Brain microvascular endothelial cell (primary cell): ENCODE data around the gene RCCD1.

Experiments used
- DNase-seq: peaks from one replicate; pipeline ENCODE4 v3.0.0-alpha.2; 2020
- H3K27ac ChIP-seq: fragments of 250-450 bp; sonication (Bioruptor Pico); 2 replicates; pipeline ENCODE4 v1.5.1; 2020; ENCODE audit warnings: mild to moderate bottlenecking, moderate library complexity
- H3K27me3 ChIP-seq: fragments of 250-450 bp; sonication (Bioruptor Pico); replicated peaks from 2 replicates; pipeline ENCODE4 v1.5.1; 2020; ENCODE audit warnings: mild to moderate bottlenecking
- H3K36me3 ChIP-seq: fragments of 250-450 bp; sonication (Bioruptor Pico); replicated peaks from 2 replicates; pipeline ENCODE4 v1.5.1; 2020; ENCODE audit warnings: mild to moderate bottlenecking
- H3K4me3 ChIP-seq: 2 replicates; pipeline ENCODE4 v1.5.1; 2011; ENCODE audit warnings: low read depth, mild to moderate bottlenecking, control low read depth, low read length, moderate library complexity
- in situ Hi-C: cut with HindIII; loops from 2 replicates; pipeline ENCODE4 v1.10.0; 2017; ENCODE audit warnings: low sequenced_read_pairs, low pct_ligation_motif_present
- TF ChIP-seq, protein P1 (sequence below): IDR thresholded peaks from 2 replicates; pipeline ENCODE4 v1.5.1; 2011; ENCODE audit warnings: low read depth, mild to moderate bottlenecking, moderate library complexity, low read length, control low read depth, inconsistent platforms; ENCODE audit errors: missing control alignments

RCCD1 gene

DNA sequence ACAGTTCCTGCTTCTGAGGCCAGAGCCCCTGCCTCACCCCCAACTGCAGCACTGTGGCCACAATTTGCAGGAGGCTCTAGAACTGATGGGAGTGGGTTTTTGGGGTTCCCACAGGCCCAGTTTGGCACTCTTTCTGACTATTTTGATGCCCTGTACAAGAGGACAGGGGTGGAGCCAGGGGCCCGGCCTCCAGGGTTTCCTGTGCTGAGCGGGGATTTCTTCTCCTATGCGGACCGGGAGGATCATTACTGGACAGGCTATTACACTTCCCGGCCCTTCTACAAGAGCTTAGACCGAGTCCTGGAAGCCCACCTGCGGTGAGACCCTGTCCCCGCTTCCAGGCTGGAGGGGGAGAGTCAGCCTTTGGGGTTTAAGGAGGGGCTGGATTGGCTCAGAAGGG lies 44.7 kb upstream of the RCCD1 start:
- H3K27me3 ChIP-seq = no peaks in the 10 kb centered on the region
- no peak overlapping the region for H3K27ac ChIP-seq
- no peak for DNase-seq
- H3K4me3 ChIP-seq = no peak overlapping the region
- peaks cover 29% of the 10 kb centered on the region for H3K36me3 ChIP-seq
- TF ChIP-seq, protein P1, sequence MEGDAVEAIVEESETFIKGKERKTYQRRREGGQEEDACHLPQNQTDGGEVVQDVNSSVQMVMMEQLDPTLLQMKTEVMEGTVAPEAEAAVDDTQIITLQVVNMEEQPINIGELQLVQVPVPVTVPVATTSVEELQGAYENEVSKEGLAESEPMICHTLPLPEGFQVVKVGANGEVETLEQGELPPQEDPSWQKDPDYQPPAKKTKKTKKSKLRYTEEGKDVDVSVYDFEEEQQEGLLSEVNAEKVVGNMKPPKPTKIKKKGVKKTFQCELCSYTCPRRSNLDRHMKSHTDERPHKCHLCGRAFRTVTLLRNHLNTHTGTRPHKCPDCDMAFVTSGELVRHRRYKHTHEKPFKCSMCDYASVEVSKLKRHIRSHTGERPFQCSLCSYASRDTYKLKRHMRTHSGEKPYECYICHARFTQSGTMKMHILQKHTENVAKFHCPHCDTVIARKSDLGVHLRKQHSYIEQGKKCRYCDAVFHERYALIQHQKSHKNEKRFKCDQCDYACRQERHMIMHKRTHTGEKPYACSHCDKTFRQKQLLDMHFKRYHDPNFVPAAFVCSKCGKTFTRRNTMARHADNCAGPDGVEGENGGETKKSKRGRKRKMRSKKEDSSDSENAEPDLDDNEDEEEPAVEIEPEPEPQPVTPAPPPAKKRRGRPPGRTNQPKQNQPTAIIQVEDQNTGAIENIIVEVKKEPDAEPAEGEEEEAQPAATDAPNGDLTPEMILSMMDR = no peak
- in situ Hi-C loops = no loop called here

DNA sequence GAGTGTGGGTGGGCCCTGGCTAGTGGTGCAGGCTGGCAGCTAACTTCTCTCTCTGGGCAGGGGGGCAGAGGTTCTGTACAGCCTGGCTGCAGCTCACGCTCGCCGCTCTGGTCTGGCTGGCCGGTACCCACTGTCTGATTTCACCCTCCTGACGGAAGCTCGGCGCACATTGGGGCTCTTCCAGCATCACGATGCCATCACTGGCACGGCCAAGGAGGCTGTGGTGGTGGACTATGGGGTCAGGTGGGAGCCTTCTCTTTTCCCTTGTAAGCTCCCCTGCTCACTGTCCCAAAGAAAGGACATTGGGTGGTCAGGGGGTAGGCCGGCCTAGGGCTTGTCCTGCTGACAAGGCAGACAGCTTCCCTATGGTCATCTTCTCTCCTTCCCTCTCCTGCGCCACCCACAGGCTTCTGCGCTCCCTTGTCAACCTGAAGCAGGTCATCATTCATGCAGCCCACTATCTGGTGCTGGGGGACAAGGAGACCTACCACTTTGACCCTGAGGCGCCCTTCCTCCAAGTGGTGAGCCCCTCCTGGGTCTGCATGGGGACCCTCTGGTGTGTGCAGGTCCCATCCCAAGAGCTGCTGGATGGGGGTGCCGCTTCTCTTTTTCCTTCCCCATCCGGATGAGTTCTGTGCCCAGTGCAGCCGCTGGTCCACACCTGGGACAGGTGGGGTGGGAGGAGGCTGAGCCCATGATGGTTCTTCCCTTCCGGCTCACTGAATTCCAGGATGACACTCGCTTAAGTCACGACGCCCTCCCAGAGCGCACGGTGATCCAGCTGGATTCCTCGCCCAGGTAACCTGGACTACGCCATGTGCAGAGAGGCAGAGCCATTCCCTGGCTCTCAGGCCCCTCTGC lies 44.0 kb upstream of the RCCD1 start:
- no peak for DNase-seq
- H3K4me3 ChIP-seq = no peak overlapping the region
- in situ Hi-C loops = no loop called here
- no peaks in the 10 kb centered on the region for H3K27me3 ChIP-seq
- no peak overlapping the region for H3K27ac ChIP-seq
- TF ChIP-seq, protein P1 = no peak
- peaks cover 27% of the 10 kb centered on the region for H3K36me3 ChIP-seq

DNA sequence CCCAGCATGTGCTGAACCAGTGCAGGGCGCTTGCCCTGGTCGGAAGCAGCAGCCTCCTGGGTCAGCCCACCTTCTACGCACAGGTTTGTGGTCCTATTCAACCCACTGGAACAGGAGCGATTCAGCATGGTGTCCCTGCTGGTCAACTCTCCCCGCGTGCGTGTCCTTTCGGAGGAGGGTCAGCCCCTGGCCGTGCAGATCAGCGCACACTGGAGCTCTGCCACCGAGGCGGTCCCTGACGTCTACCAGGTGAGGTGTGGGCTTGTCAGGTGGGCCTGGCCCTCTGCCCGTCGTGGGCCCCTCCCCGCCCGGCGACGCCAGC lies 43.4 kb upstream of the RCCD1 start:
- in situ Hi-C loops = no loop called here
- TF ChIP-seq, protein P1 = no peak
- H3K36me3 ChIP-seq = peaks cover 29% of the 10 kb centered on the region
- H3K4me3 ChIP-seq = no peak overlapping the region
- H3K27me3 ChIP-seq = no peaks in the 10 kb centered on the region
- no peak for DNase-seq
- no peak overlapping the region for H3K27ac ChIP-seq

DNA sequence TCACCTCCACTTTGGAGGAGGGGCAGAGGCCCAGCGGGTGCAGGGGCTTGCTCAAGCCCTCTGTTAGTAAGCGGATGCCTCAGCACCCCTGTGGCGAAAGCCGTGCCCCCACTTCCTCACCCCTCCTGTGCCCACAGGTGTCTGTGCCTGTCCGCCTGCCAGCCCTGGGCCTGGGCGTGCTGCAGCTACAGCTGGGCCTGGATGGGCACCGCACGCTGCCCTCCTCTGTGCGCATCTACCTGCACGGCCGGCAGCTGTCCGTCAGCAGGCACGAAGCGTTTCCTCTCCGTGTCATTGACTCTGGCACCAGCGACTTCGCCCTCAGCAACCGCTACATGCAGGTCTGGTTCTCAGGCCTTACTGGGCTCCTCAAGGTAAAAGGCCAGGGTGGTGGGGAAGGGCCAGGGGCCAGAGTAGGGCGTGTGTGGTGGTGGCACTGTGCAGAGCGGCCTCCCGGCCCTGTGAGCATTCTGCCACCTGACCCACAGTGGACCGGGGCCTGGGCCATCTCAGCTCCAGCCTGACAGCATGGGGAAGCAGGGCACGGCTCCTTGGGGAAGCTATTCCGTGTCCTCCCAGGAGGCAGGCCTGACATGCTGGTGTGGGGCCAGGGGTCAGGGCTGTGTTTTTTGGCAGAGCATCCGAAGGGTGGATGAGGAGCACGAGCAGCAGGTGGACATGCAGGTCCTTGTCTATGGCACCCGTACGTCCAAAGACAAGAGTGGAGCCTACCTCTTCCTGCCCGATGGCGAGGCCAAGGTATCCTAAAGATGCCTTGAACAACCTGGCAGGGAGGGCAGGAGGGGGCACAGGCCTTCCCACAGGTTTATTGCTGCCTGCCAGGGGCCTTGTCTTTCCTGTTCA lies 42.5 kb upstream of the RCCD1 start:
- TF ChIP-seq, protein P1 = no peak
- Histone ChIP-seq H3K36me3 (peaks cover 32% of the 10 kb centered on the region), H3K27ac (no peak overlapping the region), H3K27me3 (no peaks in the 10 kb centered on the region), H3K4me3 (no peak overlapping the region)
- in situ Hi-C loops = no loop called here
- no peak for DNase-seq

DNA sequence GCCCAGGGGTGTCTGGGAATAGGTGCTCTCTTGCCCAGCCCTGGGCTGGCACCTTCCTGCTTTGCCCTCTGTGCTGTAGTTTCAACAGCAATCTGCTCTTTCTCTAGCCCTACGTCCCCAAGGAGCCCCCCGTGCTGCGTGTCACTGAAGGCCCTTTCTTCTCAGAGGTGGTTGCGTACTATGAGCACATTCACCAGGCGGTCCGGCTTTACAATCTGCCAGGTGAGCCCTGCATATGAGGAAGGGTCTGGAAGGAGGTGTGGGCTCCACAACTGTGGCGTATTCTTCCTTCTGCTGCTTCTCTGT lies 42.0 kb upstream of the RCCD1 start:
- Histone ChIP-seq H3K4me3 (no peak overlapping the region), H3K36me3 (peaks cover 32% of the 10 kb centered on the region), H3K27me3 (no peaks in the 10 kb centered on the region), H3K27ac (no peak overlapping the region)
- no peak for DNase-seq
- in situ Hi-C loops = no loop called here
- TF ChIP-seq, protein P1 = no peak
